H1 (cell line): ENCODE results near the gene UCHL5. TPM values are rescaled to one million over a fixed set of nuclear protein-coding genes. Genes with fewer than 3 reads are reported as not detected.

Experiments used
- CTCF ChIA-PET: fragments of 300-600 bp; sonication (Branson Sonifier 250); formaldehyde crosslinking; loops from one replicate; lab custom pipeline; 2021; ENCODE audit not compliant: partially characterized antibody; lab: Charles Lee
- POLR2A ChIA-PET: fragments of 300-600 bp; sonication (Branson Sonifier 250); formaldehyde crosslinking; loops from one replicate; lab custom pipeline; 2021; ENCODE audit warnings: inconsistent platforms; ENCODE audit not compliant: partially characterized antibody; lab: Charles Lee
- DNase-seq, 2 experiments: peaks; one replicate each; pipeline versions ENCODE4 v3.0.0 to v3.0.0-alpha.2; 2010 to 2022; ENCODE audit warnings: low spot score in 2 of 2, low read depth in 1 of 2, mixed read lengths in 1 of 2
- FAIRE-seq: peaks from 2 replicates; lab custom pipeline; 2011; peaks lifted over from hg19 to GRCh38; lab: Jason Lieb, UNC
- H2AFZ ChIP-seq: 2 replicates; pipeline ENCODE4 v1.8.1; 2012; ENCODE audit warnings: low read length, inconsistent platforms
- H2AK5ac ChIP-seq: 2 replicates; pipeline ENCODE4 v1.6.1; 2013; ENCODE audit warnings: low read depth, low read length
- H2BK120ac ChIP-seq: replicated peaks from 2 replicates; pipeline ENCODE3; 2013; ENCODE audit warnings: low read depth, low read length, inconsistent platforms
- H2BK12ac ChIP-seq: 2 replicates; pipeline ENCODE4 v1.6.1; 2013; ENCODE audit warnings: low read depth, low read length
- H2BK15ac ChIP-seq: 2 replicates; pipeline ENCODE4 v1.6.1; 2013; ENCODE audit warnings: low read length
- H2BK20ac ChIP-seq: 2 replicates; pipeline ENCODE4 v1.6.1; 2013; ENCODE audit warnings: low read length
- H2BK5ac ChIP-seq: 2 replicates; pipeline ENCODE4 v1.6.1; 2013; ENCODE audit warnings: low read depth, low read length
- H3K14ac ChIP-seq: 2 replicates; pipeline ENCODE4 v1.6.1; 2013; ENCODE audit warnings: inconsistent platforms; ENCODE audit not compliant: insufficient read length
- H3K18ac ChIP-seq: 2 replicates; pipeline ENCODE4 v1.6.1; 2013; ENCODE audit warnings: low read length; ENCODE audit errors: extremely low read depth
- H3K23ac ChIP-seq: 2 replicates; pipeline ENCODE4 v1.6.1; 2013; ENCODE audit warnings: inconsistent platforms; ENCODE audit not compliant: insufficient read length
- H3K23me2 ChIP-seq: 2 replicates; pipeline ENCODE4 v1.6.1; 2013; ENCODE audit warnings: low read depth, low read length
- H3K27ac ChIP-seq: 2 replicates; pipeline ENCODE4 v1.6.1; 2011; ENCODE audit warnings: low read depth, low read length, inconsistent platforms
- H3K27me3 ChIP-seq, 4 experiments: replicated peaks in 1 of 4; 1 replicate in 1 of 4; 2 replicates in 3 of 4; pipeline versions ENCODE4 v1.6.1 to v1.8.1; 2011 to 2013; ENCODE audit warnings: low read length in 3 of 4, mild to moderate bottlenecking in 3 of 4, inconsistent platforms in 2 of 4, mixed read lengths in 2 of 4, moderate library complexity in 1 of 4; ENCODE audit not compliant: control insufficient read depth in 3 of 4, insufficient read depth in 3 of 4; ENCODE audit errors: extremely low read depth in 1 of 4
- H3K36me3 ChIP-seq, 4 experiments: 2 replicates each; pipeline versions ENCODE4 v1.6.1 to v1.8.1; 2011 to 2013; ENCODE audit warnings: mild to moderate bottlenecking in 4 of 4, low read length in 3 of 4, moderate library complexity in 2 of 4, control low read depth in 1 of 4, inconsistent platforms in 1 of 4; ENCODE audit not compliant: insufficient read depth in 4 of 4, control insufficient read depth in 2 of 4
- H3K4ac ChIP-seq: replicated peaks from 2 replicates; pipeline ENCODE3; 2013; ENCODE audit warnings: low read length, low read depth, mixed read lengths, inconsistent platforms; ENCODE audit not compliant: insufficient read length
- H3K4me1 ChIP-seq, 4 experiments: replicated peaks in 1 of 4; 1 replicate in 1 of 4; 2 replicates in 3 of 4; pipeline versions ENCODE4 v1.6.1 to v1.8.1; 2011 to 2013; ENCODE audit warnings: low read length in 3 of 4, inconsistent platforms in 2 of 4, mixed read lengths in 1 of 4; ENCODE audit not compliant: insufficient read depth in 4 of 4, control insufficient read depth in 3 of 4
- H3K4me2 ChIP-seq, 2 experiments: 2 replicates each; pipeline versions ENCODE4 v1.6.1 to v1.8.1; 2011 to 2013; ENCODE audit warnings: low read depth in 2 of 2, low read length in 2 of 2, control low read depth in 1 of 2, inconsistent platforms in 1 of 2, mild to moderate bottlenecking in 1 of 2; ENCODE audit not compliant: insufficient read depth in 1 of 2
- H3K4me3 ChIP-seq, 4 experiments: fragments of 200-600, 300-600 bp in 1 of 4; sonication (generic), shearing (Covaris generic), sonication (Bioruptor Twin) in 1 of 4; 2 replicates each; pipeline versions ENCODE4 v1.5.1 to v1.8.1; 2011 to 2016; ENCODE audit warnings: low read length in 4 of 4, low read depth in 3 of 4, control low read depth in 2 of 4, inconsistent platforms in 2 of 4, mild to moderate bottlenecking in 2 of 4, mixed read lengths in 1 of 4, moderate library complexity in 1 of 4; ENCODE audit not compliant: insufficient read depth in 2 of 4; ENCODE audit errors: extremely low read depth in 1 of 4
- H3K56ac ChIP-seq: replicated peaks from 2 replicates; pipeline ENCODE3; 2013; ENCODE audit warnings: low read depth, mild to moderate bottlenecking, mixed read lengths, low read length, inconsistent platforms; ENCODE audit not compliant: insufficient read length
- H3K79me1 ChIP-seq: 2 replicates; pipeline ENCODE4 v1.6.1; 2013; ENCODE audit warnings: low read depth, low read length, control low read depth
- H3K79me2 ChIP-seq, 2 experiments: 2 replicates each; pipeline versions ENCODE4 v1.6.1 to v1.8.1; 2012 to 2013; ENCODE audit warnings: low read length in 2 of 2, mild to moderate bottlenecking in 2 of 2, inconsistent platforms in 1 of 2; ENCODE audit not compliant: insufficient read depth in 2 of 2, control insufficient read depth in 1 of 2
- H3K9ac ChIP-seq, 4 experiments: replicated peaks in 1 of 4; 1 replicate in 1 of 4; 2 replicates in 3 of 4; pipeline versions ENCODE4 v1.6.1 to v1.8.1; 2011 to 2013; ENCODE audit warnings: low read depth in 3 of 4, low read length in 3 of 4, control low read depth in 2 of 4, mild to moderate bottlenecking in 2 of 4, moderate library complexity in 2 of 4, inconsistent platforms in 1 of 4; ENCODE audit errors: extremely low read depth in 1 of 4
- H3K9me3 ChIP-seq, 2 experiments: 2 replicates each; pipeline versions ENCODE4 v1.6.1 to v1.8.1; 2012 to 2013; ENCODE audit warnings: mild to moderate bottlenecking in 2 of 2, moderate library complexity in 2 of 2, control low read depth in 1 of 2, inconsistent platforms in 1 of 2, low read depth in 1 of 2, low read length in 1 of 2, mixed read lengths in 1 of 2; ENCODE audit not compliant: insufficient read depth in 2 of 2
- H4K20me1 ChIP-seq, 2 experiments: replicated peaks in 1 of 2; 2 replicates each; pipeline versions ENCODE3 to v1.8.1; 2011 to 2013; ENCODE audit warnings: inconsistent platforms in 2 of 2, low read length in 2 of 2, mild to moderate bottlenecking in 1 of 2; ENCODE audit not compliant: insufficient read depth in 2 of 2, control insufficient read depth in 1 of 2
- H4K5ac ChIP-seq: 2 replicates; pipeline ENCODE4 v1.6.1; 2013; ENCODE audit warnings: low read length, low read depth, mixed read lengths, inconsistent platforms; ENCODE audit not compliant: insufficient read length
- H4K8ac ChIP-seq: 2 replicates; pipeline ENCODE4 v1.8.0; 2013; ENCODE audit warnings: mild to moderate bottlenecking, moderate library complexity, low read length, inconsistent platforms; ENCODE audit not compliant: insufficient read depth; ENCODE audit errors: extremely low read depth
- H4K91ac ChIP-seq: replicated peaks from 2 replicates; pipeline ENCODE3; 2013; ENCODE audit warnings: low read length, mixed read lengths, inconsistent platforms; ENCODE audit not compliant: insufficient read length
- ASH2L ChIP-seq: fragments of 200-600, 300-600 bp; sonication (generic); IDR thresholded peaks from one replicate; pipeline ENCODE4 v1.7.1; 2017; ENCODE audit warnings: low read length
- EGR1 ChIP-seq: IDR thresholded peaks from 2 replicates; pipeline ENCODE4 v1.6.1; 2011; ENCODE audit warnings: low read depth, low read length, borderline replicate concordance
- EP300 ChIP-seq, 2 experiments: IDR thresholded peaks; 1 replicate in 1 of 2; 2 replicates in 1 of 2; pipeline ENCODE4 v1.6.1; 2011 to 2012; ENCODE audit warnings: low read depth in 2 of 2, low read length in 2 of 2, mild to moderate bottlenecking in 2 of 2, borderline replicate concordance in 1 of 2, inconsistent platforms in 1 of 2, moderate library complexity in 1 of 2
- KDM4A ChIP-seq: IDR thresholded peaks from one replicate; pipeline ENCODE4 v1.7.1; 2012; ENCODE audit warnings: low read depth, mild to moderate bottlenecking, moderate library complexity, low read length, inconsistent platforms; ENCODE audit not compliant: severe bottlenecking
- WGBS, 2 experiments: shearing (Covaris generic) in 1 of 2; methylation state at CpG; one replicate each; pipeline versions ENCODE4 v1.1.6 to v1.1.7; 2013 to 2015; ENCODE audit warnings: low lambda C conversion rate in 2 of 2, mixed read lengths in 2 of 2, inconsistent platforms in 1 of 2, low coverage in 1 of 2, missing lambda C conversion rate in 1 of 2; ENCODE audit not compliant: insufficient replicate concordance in 2 of 2, insufficient coverage in 1 of 2, insufficient read length in 1 of 2; ENCODE audit errors: extremely low coverage in 1 of 2, missing lambda C conversion rate in 1 of 2; 5-methylcytosine and 5-hydroxymethylcytosine counted together
- polyA plus RNA-seq, 7 experiments: library from polyadenylated mRNA; depleted of rRNA in 3 of 7; stranded (reverse) in 5 of 7; unstranded in 2 of 7; fragments of >200 nt in 5 of 7; fragments of 200-250 nt in 2 of 7; gene quantifications; 1 replicate in 5 of 7; 2 replicates in 1 of 7; 4 replicates in 1 of 7; pipeline versions ENCODE4 v1.2.1 to v1.2.3, GENCODE V29; 2011 to 2013; ENCODE audit warnings: missing spikeins in 2 of 7, mixed read lengths in 2 of 7
- total RNA-seq: library from RNA; stranded (reverse); fragmentation: NEBNext Ultra II Directional; extraction: Animal tissue kit (Norgen Biotek cat#: 25700); gene quantifications from 2 replicates; pipeline ENCODE4 v1.2.1, GENCODE V29; 2021

Gene UCHL5
- total and polyA plus RNA-seq, 2 of the 8 experiments (the other 6 are each of a cell fraction or from before 2014, with no cell fraction given): 12.0 to 40.0 TPM

DNA sequence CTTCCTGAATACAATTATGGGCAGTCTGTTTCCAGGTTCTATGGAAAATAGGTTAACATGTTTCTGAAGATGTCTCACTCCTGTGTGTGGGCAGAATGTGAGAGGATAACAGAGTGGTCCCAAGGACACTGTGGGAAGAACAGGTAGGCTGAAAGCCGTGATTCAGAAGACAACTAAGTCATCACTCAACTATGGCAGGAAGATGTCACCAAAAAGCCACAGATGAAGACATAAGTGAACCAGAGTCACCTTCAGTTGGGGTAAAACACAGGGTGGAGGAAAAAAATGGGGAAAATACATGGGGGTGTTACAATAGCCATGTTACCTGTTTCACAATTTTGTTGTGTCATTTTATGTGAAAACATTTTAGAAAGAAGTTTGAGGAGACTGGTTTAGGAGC is 75.1 kb downstream of the UCHL5 start:
- peaks cover 4 to 8% of the 10 kb centered on the region in 2 experiments; a peak in 2 of 4 replicates for H3K9me3 ChIP-seq
- H2BK5ac ChIP-seq: no peak overlapping the region
- no peak overlapping the region for H2BK15ac ChIP-seq
- H3K56ac ChIP-seq: no peak overlapping the region
- no peak overlapping the region for H2AFZ ChIP-seq
- no peak overlapping the region for H3K9ac ChIP-seq
- no peaks in the 10 kb centered on the region for H3K23me2 ChIP-seq
- no peak overlapping the region for H4K91ac ChIP-seq
- H3K23ac ChIP-seq: no peak overlapping the region
- no peak overlapping the region for H4K5ac ChIP-seq
- H3K4me2 ChIP-seq: no peak overlapping the region
- no peak overlapping the region for H3K4ac ChIP-seq
- no peak overlapping the region for H4K8ac ChIP-seq
- H3K27me3 ChIP-seq: no peaks in the 10 kb centered on the region
- H2BK20ac ChIP-seq: no peak overlapping the region
- H3K4me1 ChIP-seq: no peaks in the 10 kb centered on the region
- H3K18ac ChIP-seq: no peak overlapping the region
- H3K14ac ChIP-seq: no peak overlapping the region
- DNase-seq: no peak
- WGBS, 2 experiments: 86% methylated on average over 1 of the region's 1 CpG; no CpG with 5 or more reads in 1 of the 2 experiments
- POLR2A ChIA-PET: no interaction called here
- no peak overlapping the region for H2AK5ac ChIP-seq
- no peak overlapping the region for H2BK12ac ChIP-seq
- H2BK120ac ChIP-seq: no peak overlapping the region
- no peak for FAIRE-seq
- H4K20me1 ChIP-seq: no peaks in the 10 kb centered on the region
- no peaks in the 10 kb centered on the region for H3K79me2 ChIP-seq
- no peaks in the 10 kb centered on the region for H3K36me3 ChIP-seq
- CTCF ChIA-PET: no interaction called here
- H3K4me3 ChIP-seq: no peak overlapping the region
- H3K79me1 ChIP-seq: no peaks in the 10 kb centered on the region
- H3K27ac ChIP-seq: no peak overlapping the region
- no peak for TF ChIP-seq EP300 (IDR thresholded peaks at IDR 0.05; ENCODE audit: borderline replicate concordance in 1 of 2, low read depth in 2 of 2, low read length in 2 of 2)
- TF ChIP-seq ASH2L: no peak
- no peak for TF ChIP-seq EGR1
- TF ChIP-seq KDM4A: no peak
